T-cell (primary cell): Measurements from ENCODE around the gene ANAPC16. TPM values are rescaled to one million over a fixed set of nuclear protein-coding genes. Genes with fewer than 3 reads are reported as not detected.
"Not testable (repeated sequence)": the region's sequence is repeated elsewhere in the genome, so short reads cannot be mapped to it uniquely, and the experiment has no call there.

Source experiments
- ATAC-seq, 4 experiments: fragments of 200-7000 bp in 3 of 4; fragments of 150-1000 bp in 1 of 4; cut with Tn5 transposase; replicated peaks in 1 of 4; 1 replicate in 3 of 4; 2 replicates in 1 of 4; pipeline ENCODE4 v1.10.0; 2021; ENCODE audit warnings: moderate library complexity in 3 of 4, mild to moderate bottlenecking in 2 of 4, moderate number of reproducible peaks in 1 of 4
- CTCF ChIA-PET, 2 donors: fragments of 300-600 bp; sonication (Branson Sonifier 250); formaldehyde crosslinking; loops; one replicate each; lab custom pipeline; 2022; ENCODE audit warnings: antibody characterized with exemption in 2 of 2; lab: Charles Lee
- POLR2A ChIA-PET, 2 donors: fragments of 300-600 bp; sonication (Branson Sonifier 250); formaldehyde crosslinking; loops; one replicate each; lab custom pipeline; 2022; ENCODE audit warnings: antibody characterized with exemption in 2 of 2; lab: Charles Lee
- DNase-seq, 35 experiments: peaks; one replicate each; pipeline versions ENCODE4 v3.0.0 to v3.0.0-alpha.2; 2013 to 2023
- H3K27ac ChIP-seq: one replicate; pipeline ENCODE4 v1.5.1; 2013; ENCODE audit warnings: low read length
- H3K27me3 ChIP-seq, 2 experiments: replicated peaks in 1 of 2; 1 replicate in 1 of 2; 2 replicates in 1 of 2; pipeline versions ENCODE4 v1.6.1 to v1.7.0; 2013; ENCODE audit warnings: low read length in 1 of 2, mixed read lengths in 1 of 2; ENCODE audit not compliant: control insufficient read depth in 2 of 2, insufficient read depth in 2 of 2; ENCODE audit errors: extremely low read depth in 1 of 2
- H3K36me3 ChIP-seq, 2 donors: 1 replicate in 1 of 2; 2 replicates in 1 of 2; pipeline versions ENCODE4 v1.6.1 to v1.7.0; 2013; ENCODE audit warnings: low read length in 1 of 2; ENCODE audit not compliant: control insufficient read depth in 2 of 2, insufficient read depth in 1 of 2; ENCODE audit errors: extremely low read depth in 1 of 2
- H3K4me1 ChIP-seq, 2 experiments: 1 replicate in 1 of 2; 2 replicates in 1 of 2; pipeline versions ENCODE4 v1.6.1 to v1.7.0; 2013; ENCODE audit warnings: low read length in 2 of 2, mixed read lengths in 1 of 2; ENCODE audit not compliant: insufficient read depth in 2 of 2, control insufficient read depth in 1 of 2; ENCODE audit errors: extremely low read depth in 1 of 2
- H3K4me3 ChIP-seq, 2 donors: 1 replicate in 1 of 2; 2 replicates in 1 of 2; pipeline versions ENCODE4 v1.5.1 to v1.7.0; 2013; ENCODE audit warnings: mild to moderate bottlenecking in 2 of 2, low read length in 1 of 2, moderate library complexity in 1 of 2; ENCODE audit not compliant: control insufficient read depth in 1 of 2; ENCODE audit errors: extremely low read depth in 1 of 2
- H3K9me3 ChIP-seq: 2 replicates; pipeline ENCODE4 v1.7.0; 2013
- H3K27ac Mint-ChIP-seq, 2 donors: one replicate each; pipeline ENCODE4 v1.8.0; 2020 to 2021; ENCODE audit warnings: mild to moderate bottlenecking in 2 of 2, mixed read lengths in 2 of 2
- H3K27me3 Mint-ChIP-seq, 2 donors: one replicate each; pipeline ENCODE4 v1.8.0; 2021 to 2022; ENCODE audit warnings: mixed read lengths in 2 of 2
- H3K36me3 Mint-ChIP-seq: one replicate; pipeline ENCODE4 v1.8.0; 2021; ENCODE audit warnings: mixed read lengths
- H3K4me1 Mint-ChIP-seq, 3 donors: one replicate each; pipeline ENCODE4 v1.8.0; 2020 to 2022; ENCODE audit warnings: mixed read lengths in 3 of 3, mild to moderate bottlenecking in 1 of 3
- H3K4me3 Mint-ChIP-seq, 3 donors: one replicate each; pipeline ENCODE4 v1.8.0; 2020 to 2022; ENCODE audit warnings: mild to moderate bottlenecking in 3 of 3, mixed read lengths in 3 of 3, moderate library complexity in 3 of 3
- H3K9me3 Mint-ChIP-seq, 3 donors: one replicate each; pipeline ENCODE4 v1.8.0; 2020 to 2022; ENCODE audit warnings: mixed read lengths in 3 of 3
- WGBS: methylation state at CpG from one replicate; pipeline ENCODE4 v1.1.5; 2013; ENCODE audit warnings: missing lambda C conversion rate; ENCODE audit not compliant: insufficient coverage; 5-methylcytosine and 5-hydroxymethylcytosine counted together
- total RNA-seq, 35 experiments: library from RNA in 6 of 35; stranded (reverse) in 6 of 35; fragments of 120-200 nt in 1 of 35; gene quantifications; one replicate each; pipeline versions ENCODE4 v1.2.1 to v1.2.4 and lab custom pipeline; 2013 to 2026

Gene ANAPC16
- total RNA-seq, 5 donors from 2014 or later (not counting 1 experiment from before 2014, with no cell fraction given): 97.9 to 119 (median 106) TPM

DNA sequence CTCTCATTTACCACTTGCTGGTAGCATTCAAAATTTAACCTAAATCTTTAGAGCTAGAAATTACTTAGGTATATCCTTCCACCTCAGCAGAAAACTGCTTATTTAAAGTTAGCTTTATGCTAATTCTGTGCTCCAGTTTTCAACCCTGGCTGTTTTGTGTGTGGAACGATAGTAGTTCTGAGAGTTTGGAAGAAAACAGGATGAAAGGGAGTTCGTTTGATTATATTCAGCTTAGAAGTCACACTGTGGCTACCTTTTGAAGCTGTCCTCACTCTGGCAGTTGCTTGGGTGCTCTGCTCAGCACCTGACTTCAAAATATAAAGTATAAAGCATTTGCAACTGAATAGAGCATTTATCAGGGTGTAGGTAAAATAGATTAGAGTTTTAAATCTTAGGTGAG, 2.9 kb downstream of the ANAPC16 start:
- peak overlapping the region; percentile 60 to 87 (median 66) for H3K4me3 Mint-ChIP-seq
- H3K27ac Mint-ChIP-seq: peak overlapping the region; percentile 88 to 91
- H3K27me3 Mint-ChIP-seq: no peaks in the 10 kb centered on the region
- Histone ChIP-seq H3K4me3 (peak overlapping the region; percentile 6 to 38), H3K36me3 (peaks cover 2 to 20% of the 10 kb centered on the region in 2 donors), H3K4me1 (peaks cover 37 to 58% of the 10 kb centered on the region in 2 experiments), H3K27me3 (no peaks in the 10 kb centered on the region), H3K27ac (peak overlapping the region; percentile 45), H3K9me3 (no peaks in the 10 kb centered on the region)
- no peak for ATAC-seq
- ChIA-PET CTCF (interaction anchor here (0.5 to 1.6 kb wide), 5 partner anchors 11 to 118 kb away, joined by 3 to 9 read pairs (median 3); no protein-coding TSS in a partner anchor), POLR2A (interaction anchor here (0.9 to 1.1 kb wide), 3 partner anchors 55 to 146 kb away, joined by 3 read pairs; partner anchors contain the start of gene DDIT4 (in 2 of the 2))
- H3K4me1 Mint-ChIP-seq: peaks cover 50 to 66% (median 58%) of the 10 kb centered on the region in 3 donors
- no peaks in the 10 kb centered on the region for H3K9me3 Mint-ChIP-seq
- WGBS: 0% methylated on average over 1 of the region's 2 CpGs
- H3K36me3 Mint-ChIP-seq: peaks cover 9% of the 10 kb centered on the region
- peak in 3 of 35 experiments; percentile 7 to 33 (median 8) for DNase-seq

- no peak for ATAC-seq
- DNase-seq: no peak
- ChIA-PET CTCF (interaction anchor here (0.5 to 1.6 kb wide), 6 partner anchors 10 to 118 kb away, joined by 3 to 9 read pairs (median 3); no protein-coding TSS in a partner anchor), POLR2A (interaction anchor here (0.9 to 1.1 kb wide), 3 partner anchors 54 to 147 kb away, joined by 3 read pairs; partner anchors contain the start of gene DDIT4 (in 2 of the 2))
- H3K4me1 ChIP-seq: peaks cover 38 to 54% of the 10 kb centered on the region in 2 experiments
- peaks cover 53 to 71% (median 62%) of the 10 kb centered on the region in 3 donors for H3K4me1 Mint-ChIP-seq
- no peaks in the 10 kb centered on the region for H3K9me3 ChIP-seq
- peaks cover 11% of the 10 kb centered on the region for H3K36me3 Mint-ChIP-seq
- peak overlapping the region; percentile 88 to 91 for H3K27ac Mint-ChIP-seq
- no peaks in the 10 kb centered on the region for H3K27me3 Mint-ChIP-seq
- H3K4me3 Mint-ChIP-seq: peak overlapping the region; percentile 60 to 87 (median 66)
- peak overlapping the region; percentile 45 for H3K27ac ChIP-seq
- no peak overlapping the region for H3K4me3 ChIP-seq
- H3K9me3 Mint-ChIP-seq: no peaks in the 10 kb centered on the region
- H3K36me3 ChIP-seq: peaks cover 4 to 24% of the 10 kb centered on the region in 2 donors
- WGBS: 100% methylated on average over 1 of the region's 6 CpGs
- no peaks in the 10 kb centered on the region for H3K27me3 ChIP-seq
Observed at GRCh38 chr10:72219235-72219814, 3.5 kb downstream of the ANAPC16 start.

DNA sequence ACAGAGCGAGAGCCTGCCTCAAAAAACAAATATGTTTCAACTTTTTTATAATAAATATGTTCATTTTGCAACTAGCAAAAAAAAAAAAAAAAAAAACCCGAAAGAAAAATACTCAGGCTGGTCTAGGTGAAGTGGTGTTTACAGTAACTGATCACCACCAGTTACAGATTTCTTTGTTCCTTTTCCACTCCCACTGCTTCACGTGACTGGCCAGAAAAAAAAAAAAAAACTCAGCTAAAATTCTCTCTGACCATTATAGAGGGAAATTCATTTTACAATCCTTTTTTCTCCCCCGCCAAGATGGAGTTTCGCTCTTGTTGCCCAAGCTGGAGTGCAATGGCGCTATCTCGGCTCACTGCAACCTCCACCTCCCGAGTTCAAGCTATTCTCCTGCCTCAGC, 4.8 kb downstream of the ANAPC16 start:
- ATAC-seq: no peak
- Histone ChIP-seq H3K4me1 (peaks cover 34 to 43% of the 10 kb centered on the region in 2 experiments), H3K27ac (no peak overlapping the region), H3K9me3 (no peaks in the 10 kb centered on the region), H3K36me3 (peaks cover 4 to 32% of the 10 kb centered on the region in 2 donors), H3K4me3 (no peak overlapping the region), H3K27me3 (no peaks in the 10 kb centered on the region)
- ChIA-PET POLR2A (interaction anchor here (0.6 to 0.7 kb wide), 7 partner anchors 40 to 1988 kb away, joined by 4 to 22 read pairs (median 5); no protein-coding TSS in a partner anchor), CTCF (interaction anchor here (0.7 to 2.1 kb wide), 4 partner anchors 103 to 534 kb away, joined by 4 to 10 read pairs (median 5); no protein-coding TSS in a partner anchor)
- WGBS: 100% methylated on average over 2 of the region's 8 CpGs
- H3K9me3 Mint-ChIP-seq: no peaks in the 10 kb centered on the region
- peaks cover 43 to 65% (median 55%) of the 10 kb centered on the region in 3 donors for H3K4me1 Mint-ChIP-seq
- H3K27me3 Mint-ChIP-seq: no peaks in the 10 kb centered on the region
- DNase-seq: no peak
- H3K27ac Mint-ChIP-seq: peak overlapping the region in 1 of 2 donors; percentile 69
- no peak overlapping the region for H3K4me3 Mint-ChIP-seq
- H3K36me3 Mint-ChIP-seq: peaks cover 14% of the 10 kb centered on the region

DNA sequence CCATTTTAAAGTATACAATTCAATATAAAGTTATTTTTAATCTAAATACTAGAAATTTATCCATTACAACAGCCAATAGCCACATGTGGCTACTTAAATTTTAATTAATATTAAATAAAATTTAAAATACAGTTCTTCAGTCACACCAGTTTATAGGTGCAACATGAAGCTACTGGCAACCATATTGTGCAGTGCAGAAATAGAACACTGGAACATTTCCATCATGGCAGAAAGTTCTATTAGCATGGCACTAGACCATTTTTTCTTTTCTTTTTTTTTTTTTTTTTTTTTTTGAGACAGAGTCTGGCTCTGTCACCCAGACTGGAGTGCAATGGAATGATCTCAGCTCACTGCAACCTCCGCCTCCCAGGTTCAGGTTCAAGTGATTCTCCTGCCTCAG, 5.5 kb downstream of the ANAPC16 start:
- Mint-ChIP-seq H3K27me3 (no peaks in the 10 kb centered on the region), H3K9me3 (no peaks in the 10 kb centered on the region), H3K4me3 (no peak overlapping the region), H3K4me1 (peaks cover 43 to 64% (median 53%) of the 10 kb centered on the region in 3 donors), H3K36me3 (peaks cover 14% of the 10 kb centered on the region), H3K27ac (no peak overlapping the region)
- H3K9me3 ChIP-seq: no peaks in the 10 kb centered on the region
- H3K27me3 ChIP-seq: no peaks in the 10 kb centered on the region
- peaks cover 4 to 33% of the 10 kb centered on the region in 2 donors for H3K36me3 ChIP-seq
- DNase-seq (no peak), ATAC-seq (no peak)
- 100% methylated on average over 1 of the region's 1 CpG for WGBS
- H3K4me3 ChIP-seq: no peak overlapping the region
- peaks cover 34 to 46% of the 10 kb centered on the region in 2 experiments for H3K4me1 ChIP-seq
- ChIA-PET POLR2A (interaction anchor here (0.5 to 0.7 kb wide), 9 partner anchors 11 to 1989 kb away, joined by 3 to 10 read pairs (median 5); no protein-coding TSS in a partner anchor), CTCF (interaction anchor here (0.6 to 2.1 kb wide), 11 partner anchors 11 to 535 kb away, joined by 3 to 10 read pairs (median 4); no protein-coding TSS in a partner anchor)
- H3K27ac ChIP-seq: no peak overlapping the region

DNA sequence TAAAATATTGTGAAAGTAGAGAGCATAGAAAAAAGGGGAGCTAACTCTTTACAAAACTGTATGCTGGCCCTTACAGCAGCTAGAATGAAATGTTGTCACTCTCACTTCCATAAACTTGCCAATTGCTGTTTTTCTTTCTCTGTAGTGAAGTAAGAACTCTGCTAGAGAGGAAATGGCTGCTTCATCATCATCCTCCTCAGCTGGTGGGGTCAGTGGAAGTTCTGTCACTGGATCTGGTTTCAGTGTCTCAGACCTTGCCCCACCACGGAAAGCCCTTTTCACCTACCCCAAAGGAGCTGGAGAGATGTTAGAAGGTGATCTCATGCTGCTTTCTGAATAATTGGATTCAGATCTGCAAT, 7.9 kb downstream of the ANAPC16 start:
- Histone ChIP-seq H3K36me3 (peaks cover 4 to 42% of the 10 kb centered on the region in 2 donors), H3K4me1 (peaks cover 25 to 43% of the 10 kb centered on the region in 2 experiments), H3K27ac (no peak overlapping the region), H3K27me3 (no peaks in the 10 kb centered on the region), H3K9me3 (no peaks in the 10 kb centered on the region), H3K4me3 (no peak overlapping the region)
- Mint-ChIP-seq H3K4me1 (peaks cover 54 to 64% (median 56%) of the 10 kb centered on the region in 3 donors), H3K9me3 (no peaks in the 10 kb centered on the region), H3K4me3 (peak overlapping the region in 1 of 3 donors; percentile 55), H3K36me3 (peaks cover 12% of the 10 kb centered on the region), H3K27me3 (no peaks in the 10 kb centered on the region), H3K27ac (peak overlapping the region in 1 of 2 donors; percentile 62)
- ATAC-seq (no peak), DNase-seq (no peak)
- no CpG with 5 or more reads among the region's 1 CpG for WGBS
- POLR2A ChIA-PET: interaction anchor here (0.5 to 0.6 kb wide), 3 partner anchors 17 to 114 kb away, joined by 5 to 6 read pairs (median 5); no protein-coding TSS in a partner anchor
- CTCF ChIA-PET: interaction anchor here (0.5 to 1.2 kb wide), 6 partner anchors 25 to 783 kb away, joined by 3 to 5 read pairs (median 4); no protein-coding TSS in a partner anchor

DNA sequence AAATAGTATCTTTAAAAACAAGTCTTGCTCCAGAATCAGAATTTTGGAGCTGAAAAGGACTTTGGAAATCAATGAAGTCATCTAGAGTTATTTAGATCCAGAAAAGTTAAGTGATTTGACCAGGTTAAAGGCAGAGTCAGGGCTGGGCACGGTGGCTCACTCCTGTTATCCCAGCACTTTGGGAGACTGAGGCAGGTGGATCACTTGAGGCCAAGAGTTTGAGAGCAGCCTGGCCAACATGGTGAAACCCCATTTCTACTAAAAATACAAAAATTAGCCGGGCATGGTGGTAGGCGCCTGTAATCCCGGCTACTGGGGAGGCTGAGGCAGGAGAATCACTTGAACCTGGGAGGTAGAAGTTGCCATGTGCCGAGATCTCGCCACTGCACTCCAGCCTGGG, 8.4 kb downstream of the ANAPC16 start:
- not testable (repeated sequence) for H3K27me3 Mint-ChIP-seq, H3K4me3 ChIP-seq, DNase-seq, ATAC-seq, H3K9me3 Mint-ChIP-seq, H3K27me3 ChIP-seq, H3K9me3 ChIP-seq, H3K27ac ChIP-seq
- WGBS: 100% methylated on average over 3 of the region's 6 CpGs
- Histone ChIP-seq H3K36me3 (peaks cover 4 to 42% of the 10 kb centered on the region in 2 donors), H3K4me1 (peaks cover 21 to 40% of the 10 kb centered on the region in 2 experiments)
- CTCF ChIA-PET: interaction anchor here (0.5 to 1.2 kb wide), 7 partner anchors 8 to 782 kb away, joined by 3 to 7 read pairs (median 4); no protein-coding TSS in a partner anchor
- Mint-ChIP-seq H3K4me3 (peak overlapping the region in 1 of 3 donors; percentile 55), H3K27ac (peak overlapping the region; percentile 46 to 62), H3K4me1 (peaks cover 53 to 62% (median 56%) of the 10 kb centered on the region in 3 donors), H3K36me3 (peaks cover 12% of the 10 kb centered on the region)
- POLR2A ChIA-PET: interaction anchor here (0.5 to 0.7 kb wide), 4 partner anchors 14 to 114 kb away, joined by 5 to 10 read pairs (median 6); no protein-coding TSS in a partner anchor
